NCI-H226 (cell line): ENCODE measurements around the gene SVOPL.

Source experiments
- DNase-seq: peaks from one replicate; pipeline ENCODE4 v3.0.0-alpha.2; 2015

Gene SVOPL

GRCh38 chr7:138602451-138602850 lies 98.7 kb downstream of the SVOPL start:
- no peak for DNase-seq

- DNase-seq = no peak
Measured at GRCh38 chr7:138595454-138595853, 105.7 kb downstream of the SVOPL start.

- no peak for DNase-seq
Measured at GRCh38 chr7:138590154-138590553, 111.0 kb downstream of the SVOPL start.

GRCh38 chr7:138588986-138589385 lies 112.2 kb downstream of the SVOPL start:
- no peak for DNase-seq

- no peak for DNase-seq
Measured at GRCh38 chr7:138587485-138587884, 113.7 kb downstream of the SVOPL start.

GRCh38 chr7:138585283-138585993 lies 115.7 kb downstream of the SVOPL start:
- DNase-seq = no peak

GRCh38 chr7:138584696-138585095 lies 116.5 kb downstream of the SVOPL start:
- no peak for DNase-seq

- no peak for DNase-seq
Measured at GRCh38 chr7:138584283-138584682, 116.9 kb downstream of the SVOPL start.

GRCh38 chr7:138581065-138581464 lies 120.1 kb downstream of the SVOPL start:
- DNase-seq = no peak

GRCh38 chr7:138579671-138580070 lies 121.5 kb downstream of the SVOPL start:
- no peak for DNase-seq

GRCh38 chr7:138579136-138579535 lies 122.0 kb downstream of the SVOPL start:
- no peak for DNase-seq

GRCh38 chr7:138575897-138576428 lies 125.2 kb downstream of the SVOPL start:
- no peak for DNase-seq

GRCh38 chr7:138573741-138574140 lies 127.4 kb downstream of the SVOPL start:
- DNase-seq = no peak

- DNase-seq = no peak
Measured at GRCh38 chr7:138570715-138571114, 130.4 kb downstream of the SVOPL start.

GRCh38 chr7:138569418-138569817 lies 131.7 kb downstream of the SVOPL start:
- DNase-seq = no peak

- DNase-seq = no peak
Measured at GRCh38 chr7:138568655-138569054, 132.5 kb downstream of the SVOPL start.

- DNase-seq = peak; percentile 38
Measured at GRCh38 chr7:138565451-138566114, 135.6 kb downstream of the SVOPL start.

- no peak for DNase-seq
Measured at GRCh38 chr7:138565071-138565450, 136.1 kb downstream of the SVOPL start.

- DNase-seq = no peak
Measured at GRCh38 chr7:138564365-138564764, 136.8 kb downstream of the SVOPL start.

GRCh38 chr7:138563808-138564207 lies 137.4 kb downstream of the SVOPL start:
- DNase-seq = no peak

- no peak for DNase-seq
Measured at GRCh38 chr7:138559448-138559847, 141.7 kb downstream of the SVOPL start.

- no peak for DNase-seq
Measured at GRCh38 chr7:138556771-138557484, 144.2 kb downstream of the SVOPL start.

- no peak for DNase-seq
Measured at GRCh38 chr7:138555684-138556083, 145.5 kb downstream of the SVOPL start.

GRCh38 chr7:138554674-138555073 lies 146.5 kb downstream of the SVOPL start:
- DNase-seq = no peak
